Endodermal cell (in vitro differentiated cells): ENCODE data around the gene MOCS1. TPM values are rescaled to one million over a fixed set of nuclear protein-coding genes. Genes with fewer than 3 reads are reported as not detected.

Source experiments
- DNase-seq: peaks from one replicate; pipeline ENCODE4 v3.0.0-alpha.2; 2017
- H3K27ac ChIP-seq: 2 replicates; pipeline ENCODE4 v1.5.1; 2013; ENCODE audit warnings: mild to moderate bottlenecking, low read depth, low read length, moderate library complexity
- H3K27me3 ChIP-seq: 2 replicates; pipeline ENCODE4 v1.6.1; 2013; ENCODE audit warnings: mild to moderate bottlenecking, low read length, moderate library complexity; ENCODE audit not compliant: insufficient read depth, control insufficient read depth, poor library complexity, severe bottlenecking
- H3K36me3 ChIP-seq: 2 replicates; pipeline ENCODE4 v1.7.0; 2013; ENCODE audit warnings: mild to moderate bottlenecking, low read length, moderate library complexity; ENCODE audit not compliant: control insufficient read depth, insufficient read depth
- H3K4me1 ChIP-seq: one replicate; pipeline ENCODE4 v1.7.0; 2013; ENCODE audit warnings: low read length; ENCODE audit not compliant: control insufficient read depth, insufficient read depth
- H3K4me3 ChIP-seq: 2 replicates; pipeline ENCODE4 v1.5.1; 2013; ENCODE audit warnings: mild to moderate bottlenecking, low read length, moderate library complexity
- H3K9ac ChIP-seq: 2 replicates; pipeline ENCODE4 v1.6.1; 2013; ENCODE audit warnings: mild to moderate bottlenecking, low read length, moderate library complexity; ENCODE audit not compliant: poor library complexity, severe bottlenecking; ENCODE audit errors: extremely low read depth
- H3K9me3 ChIP-seq: 2 replicates; pipeline ENCODE4 v1.6.1; 2013; ENCODE audit warnings: mild to moderate bottlenecking, low read length, moderate library complexity; ENCODE audit not compliant: control insufficient read depth
- H3K27ac Mint-ChIP-seq: 2 replicates; pipeline ENCODE4 v1.8.0; 2020; ENCODE audit warnings: mixed read lengths
- H3K27me3 Mint-ChIP-seq: 2 replicates; pipeline ENCODE4 v1.8.0; 2021; ENCODE audit warnings: mild to moderate bottlenecking, mixed read lengths; ENCODE audit not compliant: insufficient read depth
- H3K36me3 Mint-ChIP-seq: 2 replicates; pipeline ENCODE4 v1.8.0; 2020; ENCODE audit warnings: low read depth, mixed read lengths
- H3K4me1 Mint-ChIP-seq: 2 replicates; pipeline ENCODE4 v1.8.0; 2020; ENCODE audit warnings: mixed read lengths
- H3K4me3 Mint-ChIP-seq: 2 replicates; pipeline ENCODE4 v1.8.0; 2020; ENCODE audit warnings: mild to moderate bottlenecking, moderate library complexity, mixed read lengths
- H3K9me3 Mint-ChIP-seq: 2 replicates; pipeline ENCODE4 v1.8.0; 2020; ENCODE audit warnings: mild to moderate bottlenecking, mixed read lengths
- CTCF ChIP-seq: fragments of 200-600 bp; sonication (generic); conservative IDR thresholded peaks from 2 replicates; pipeline ENCODE4 v1.5.0; 2021; ENCODE audit warnings: antibody characterized with exemption, mild to moderate bottlenecking
- WGBS, 2 experiments: methylation state at CpG; one replicate each; pipeline versions ENCODE4 v1.1.5 to v1.1.7; 2013; ENCODE audit warnings: missing lambda C conversion rate in 2 of 2, mixed read lengths in 1 of 2; ENCODE audit not compliant: insufficient coverage in 1 of 2, insufficient read length in 1 of 2; 5-methylcytosine and 5-hydroxymethylcytosine counted together
- total RNA-seq, 2 donors: library from RNA; stranded (reverse); fragmentation: NEBNext Ultra II Directional in 1 of 2; extraction: Animal tissue kit (Norgen Biotek cat#: 25700) in 1 of 2; gene quantifications; 2 replicates in 1 of 2; 3 replicates in 1 of 2; pipeline ENCODE4 v1.2.1, GENCODE V29; 2021

The MOCS1 gene
- total RNA-seq, 2 donors from 2014 or later, result 8.7 to 11.3 TPM

GRCh38 chr6:39905640-39905975 is 28.7 kb downstream of the MOCS1 start:
- DNase-seq, result no peak
- H3K27me3 Mint-ChIP-seq, result no peaks in the 10 kb centered on the region
- Histone ChIP-seq H3K9ac (no peak overlapping the region), H3K4me1 (no peaks in the 10 kb centered on the region), H3K36me3 (no peaks in the 10 kb centered on the region), H3K27ac (no peak overlapping the region), H3K4me3 (no peak overlapping the region), H3K9me3 (no peaks in the 10 kb centered on the region), H3K27me3 (no peaks in the 10 kb centered on the region)
- H3K36me3 Mint-ChIP-seq, result peaks cover 15% of the 10 kb centered on the region
- peak overlapping the region; percentile 58 for H3K27ac Mint-ChIP-seq
- 92 to 100% methylated on average over 2 to 4 of the region's 4 CpGs for WGBS, 2 experiments
- H3K9me3 Mint-ChIP-seq, result no peaks in the 10 kb centered on the region
- TF ChIP-seq CTCF, result no peak
- H3K4me3 Mint-ChIP-seq, result no peak overlapping the region
- no peaks in the 10 kb centered on the region for H3K4me1 Mint-ChIP-seq

- H3K9me3 Mint-ChIP-seq, result no peaks in the 10 kb centered on the region
- WGBS, 2 experiments, result 98 to 100% methylated on average over 1 to 4 of the region's 4 CpGs
- no peaks in the 10 kb centered on the region for H3K4me1 Mint-ChIP-seq
These were observed 29.2 kb downstream of the MOCS1 start for GRCh38 chr6:39904946-39905639.

GRCh38 chr6:39903656-39904055 is 30.6 kb downstream of the MOCS1 start:
- Histone ChIP-seq H3K9me3 (no peaks in the 10 kb centered on the region), H3K27ac (no peak overlapping the region), H3K36me3 (no peaks in the 10 kb centered on the region), H3K9ac (no peak overlapping the region), H3K27me3 (no peaks in the 10 kb centered on the region), H3K4me3 (no peak overlapping the region), H3K4me1 (no peaks in the 10 kb centered on the region)
- Mint-ChIP-seq H3K36me3 (peaks cover 12% of the 10 kb centered on the region), H3K27me3 (no peaks in the 10 kb centered on the region), H3K9me3 (no peaks in the 10 kb centered on the region), H3K4me1 (no peaks in the 10 kb centered on the region), H3K27ac (no peak overlapping the region), H3K4me3 (no peak overlapping the region)
- no peak for DNase-seq
- 98 to 100% methylated on average over 1 to 6 of the region's 6 CpGs for WGBS, 2 experiments
- no peak for TF ChIP-seq CTCF

More at GRCh38 chr6:39904946-39905639, 29.2 kb downstream of the MOCS1 start:
- H3K27ac ChIP-seq, result no peak overlapping the region
- H3K27me3 Mint-ChIP-seq, result no peaks in the 10 kb centered on the region
- TF ChIP-seq CTCF, result peak; percentile 38
- no peak overlapping the region for H3K9ac ChIP-seq
- no peak for DNase-seq
- no peaks in the 10 kb centered on the region for H3K4me1 ChIP-seq
- H3K9me3 ChIP-seq, result no peaks in the 10 kb centered on the region
- H3K27ac Mint-ChIP-seq, result no peak overlapping the region
- peaks cover 15% of the 10 kb centered on the region for H3K36me3 Mint-ChIP-seq
- H3K4me3 Mint-ChIP-seq, result no peak overlapping the region
- no peaks in the 10 kb centered on the region for H3K36me3 ChIP-seq
- no peak overlapping the region for H3K4me3 ChIP-seq
- H3K27me3 ChIP-seq, result no peaks in the 10 kb centered on the region
